HepG2 (cell line): ENCODE results near the gene CES5A. TPM values are rescaled to one million over a fixed set of nuclear protein-coding genes. Genes with fewer than 3 reads are reported as not detected.
A peak's percentile ranks its signal among the peaks of the same experiment; 100 is the strongest.

Experiments
- ELF3 ChIP-seq: IDR thresholded peaks from 2 replicates; pipeline ENCODE4 v1.6.1; 2016; ENCODE audit warnings: missing genetic modification reagents, missing compliant biosample characterization
- HNRNPLL ChIP-seq: fragments of 200-400 bp; formaldehyde crosslinking; IDR thresholded peaks from 2 replicates; pipeline ENCODE4 v1.6.1; 2017; ENCODE audit warnings: mild to moderate bottlenecking, low read depth, low read length; ENCODE audit not compliant: poor library complexity, severe bottlenecking
- JARID2 ChIP-seq: sonication (generic); formaldehyde crosslinking; IDR thresholded peaks from 2 replicates; pipeline ENCODE4 v1.8.1; 2023; ENCODE audit warnings: missing genetic modification reagents, inconsistent platforms; ENCODE audit not compliant: insufficient replicate concordance
- KLF11 ChIP-seq: IDR thresholded peaks from 2 replicates; pipeline ENCODE4 v1.6.1; 2016; ENCODE audit warnings: missing compliant biosample characterization
- PAX8 ChIP-seq: sonication (generic); formaldehyde crosslinking; IDR thresholded peaks from 2 replicates; pipeline ENCODE4 v1.8.0; 2022; ENCODE audit warnings: mild to moderate bottlenecking, missing genetic modification reagents, borderline replicate concordance
- REXO4 ChIP-seq: sonication (generic); formaldehyde crosslinking; IDR thresholded peaks from 2 replicates; pipeline ENCODE4 v1.8.0; 2022; ENCODE audit warnings: missing genetic modification reagents, mild to moderate bottlenecking, borderline replicate concordance
- SKI ChIP-seq: fragments of 450-650 bp; IDR thresholded peaks from one replicate; pipeline ENCODE4 v1.6.1; 2018; ENCODE audit warnings: mild to moderate bottlenecking; ENCODE audit not compliant: partially characterized antibody
- SP5 ChIP-seq: IDR thresholded peaks from 2 replicates; pipeline ENCODE4 v1.6.1; 2016; ENCODE audit warnings: low read depth, borderline replicate concordance
- SUZ12 ChIP-seq: fragments of 150-350 bp; IDR thresholded peaks from 2 replicates; pipeline ENCODE4 v1.6.1; 2014; ENCODE audit warnings: low read depth, low read length
- TBL1XR1 ChIP-seq: fragments of 150-350 bp; IDR thresholded peaks from 2 replicates; pipeline ENCODE4 v1.6.1; 2014; ENCODE audit warnings: borderline replicate concordance, low read length; ENCODE audit not compliant: partially characterized antibody
- TBX2 ChIP-seq: sonication (generic); formaldehyde crosslinking; IDR thresholded peaks from 2 replicates; pipeline ENCODE4 v1.5.0; 2020; ENCODE audit warnings: missing genetic modification reagents, mild to moderate bottlenecking, borderline replicate concordance
- ZMYM3 ChIP-seq: sonication (generic); formaldehyde crosslinking; IDR thresholded peaks from 2 replicates; pipeline ENCODE4 v1.5.1; 2020; ENCODE audit warnings: mild to moderate bottlenecking, missing genetic modification reagents
- ZNF136 ChIP-seq: sonication (generic); formaldehyde crosslinking; IDR thresholded peaks from 2 replicates; pipeline ENCODE4 v1.8.1; 2022; ENCODE audit warnings: low read depth, mild to moderate bottlenecking, moderate library complexity, missing genetic modification reagents
- ZNF296 ChIP-seq: sonication (generic); formaldehyde crosslinking; conservative IDR thresholded peaks from 2 replicates; pipeline ENCODE4 v1.5.0; 2020; ENCODE audit warnings: mild to moderate bottlenecking, missing genetic modification reagents
- polyA plus RNA-seq, 8 experiments: library from polyadenylated mRNA; depleted of rRNA in 3 of 8; stranded (reverse) in 7 of 8; unstranded in 1 of 8; fragments of >200 nt; fragmentation: Illumina TruSeq in 4 of 8; extraction: Trizol in 4 of 8; gene quantifications; 2 replicates each; pipeline versions ENCODE4 v1.2.1 to v1.2.3, GENCODE V29; 2011 to 2016; ENCODE audit warnings: low read depth in 4 of 8, missing spikeins in 1 of 8, mixed read lengths in 1 of 8; ENCODE audit not compliant: insufficient read depth in 1 of 8
- total RNA-seq, 5 experiments: library from RNA; depleted of rRNA; stranded (reverse); fragments of >200 nt; fragmentation: Illumina TruSeq; extraction: Trizol; gene quantifications; 2 replicates each; pipeline ENCODE4 v1.2.3, GENCODE V29; 2016; ENCODE audit warnings: low read depth in 1 of 5
- TF ChIP-seq, protein P1 (sequence below): IDR thresholded peaks from 2 replicates; pipeline ENCODE4 v1.4.0; 2020; ENCODE audit warnings: mild to moderate bottlenecking, missing genetic modification reagents
- TF ChIP-seq, protein P2 (sequence below): sonication (generic); formaldehyde crosslinking; IDR thresholded peaks from 2 replicates; pipeline ENCODE4 v1.5.0; 2020; ENCODE audit warnings: missing genetic modification reagents
- TF ChIP-seq, protein P3 (sequence below): sonication (generic); formaldehyde crosslinking; IDR thresholded peaks from 2 replicates; pipeline ENCODE4 v1.9.0; 2021; ENCODE audit warnings: missing genetic modification reagents, borderline replicate concordance
- TF ChIP-seq, protein P4 (sequence below): sonication (generic); formaldehyde crosslinking; IDR thresholded peaks from 2 replicates; pipeline ENCODE4 v1.5.0; 2020; ENCODE audit warnings: mild to moderate bottlenecking, missing genetic modification reagents
- TF ChIP-seq, protein P5 (sequence below): sonication (generic); formaldehyde crosslinking; IDR thresholded peaks from 2 replicates; pipeline ENCODE4 v1.8.1; 2023; ENCODE audit warnings: mild to moderate bottlenecking, missing genetic modification reagents
- TF ChIP-seq, protein P6 (sequence below): sonication (generic); formaldehyde crosslinking; IDR thresholded peaks from 2 replicates; pipeline ENCODE4 v1.5.0; 2020; ENCODE audit warnings: mild to moderate bottlenecking, low read depth, missing genetic modification reagents, borderline replicate concordance

Gene CES5A
- total and polyA plus RNA-seq, 2 of the 13 experiments (the other 11 are each of a cell fraction or from before 2014, with no cell fraction given) = not detected

DNA sequence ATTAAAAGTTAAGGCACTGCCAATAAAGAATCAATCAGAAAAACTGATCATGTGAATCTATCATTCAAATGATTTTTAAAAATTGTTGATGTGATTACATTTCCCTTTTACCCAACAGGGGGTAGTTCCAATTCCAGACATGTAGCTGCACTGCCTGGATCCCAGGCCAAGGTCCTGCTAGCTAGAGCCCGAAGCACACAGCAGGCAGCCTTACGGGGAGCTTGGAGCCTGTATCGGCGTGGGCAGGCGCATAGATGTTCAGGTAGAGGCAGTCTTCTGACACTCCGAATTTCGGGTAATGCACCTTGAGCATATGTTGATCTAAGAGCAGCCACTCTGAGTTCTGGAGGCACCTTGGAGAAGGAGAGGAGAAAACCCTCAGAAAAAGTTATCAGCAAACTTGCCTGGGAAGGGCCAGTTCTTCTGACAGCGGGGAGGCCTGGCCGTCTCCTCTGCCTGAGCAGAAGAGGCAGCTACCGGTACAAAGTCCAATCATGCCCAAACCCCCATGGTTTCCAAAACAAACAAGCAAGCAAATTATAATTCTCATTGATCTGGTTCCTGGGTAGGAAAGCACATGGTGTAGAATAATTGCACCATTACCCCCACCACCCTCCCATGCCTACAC is 3.6 kb downstream of the CES5A start (continued):
- TF ChIP-seq ZNF296 (CRISPR knock-in tag) (no peak), KLF11 (CRISPR knock-in tag) (no peak), SKI (no peak), ZNF136 (CRISPR knock-in tag) (no peak), TBL1XR1 (no peak), PAX8 (no peak), SUZ12 (no peak), ZMYM3 (CRISPR knock-in tag) (no peak), ELF3 (CRISPR knock-in tag) (no peak), TBX2 (CRISPR knock-in tag) (no peak), JARID2 (CRISPR knock-in tag) (no peak), REXO4 (CRISPR knock-in tag) (no peak), SP5 (no peak), HNRNPLL (no peak)
- TF ChIP-seq, protein P1, sequence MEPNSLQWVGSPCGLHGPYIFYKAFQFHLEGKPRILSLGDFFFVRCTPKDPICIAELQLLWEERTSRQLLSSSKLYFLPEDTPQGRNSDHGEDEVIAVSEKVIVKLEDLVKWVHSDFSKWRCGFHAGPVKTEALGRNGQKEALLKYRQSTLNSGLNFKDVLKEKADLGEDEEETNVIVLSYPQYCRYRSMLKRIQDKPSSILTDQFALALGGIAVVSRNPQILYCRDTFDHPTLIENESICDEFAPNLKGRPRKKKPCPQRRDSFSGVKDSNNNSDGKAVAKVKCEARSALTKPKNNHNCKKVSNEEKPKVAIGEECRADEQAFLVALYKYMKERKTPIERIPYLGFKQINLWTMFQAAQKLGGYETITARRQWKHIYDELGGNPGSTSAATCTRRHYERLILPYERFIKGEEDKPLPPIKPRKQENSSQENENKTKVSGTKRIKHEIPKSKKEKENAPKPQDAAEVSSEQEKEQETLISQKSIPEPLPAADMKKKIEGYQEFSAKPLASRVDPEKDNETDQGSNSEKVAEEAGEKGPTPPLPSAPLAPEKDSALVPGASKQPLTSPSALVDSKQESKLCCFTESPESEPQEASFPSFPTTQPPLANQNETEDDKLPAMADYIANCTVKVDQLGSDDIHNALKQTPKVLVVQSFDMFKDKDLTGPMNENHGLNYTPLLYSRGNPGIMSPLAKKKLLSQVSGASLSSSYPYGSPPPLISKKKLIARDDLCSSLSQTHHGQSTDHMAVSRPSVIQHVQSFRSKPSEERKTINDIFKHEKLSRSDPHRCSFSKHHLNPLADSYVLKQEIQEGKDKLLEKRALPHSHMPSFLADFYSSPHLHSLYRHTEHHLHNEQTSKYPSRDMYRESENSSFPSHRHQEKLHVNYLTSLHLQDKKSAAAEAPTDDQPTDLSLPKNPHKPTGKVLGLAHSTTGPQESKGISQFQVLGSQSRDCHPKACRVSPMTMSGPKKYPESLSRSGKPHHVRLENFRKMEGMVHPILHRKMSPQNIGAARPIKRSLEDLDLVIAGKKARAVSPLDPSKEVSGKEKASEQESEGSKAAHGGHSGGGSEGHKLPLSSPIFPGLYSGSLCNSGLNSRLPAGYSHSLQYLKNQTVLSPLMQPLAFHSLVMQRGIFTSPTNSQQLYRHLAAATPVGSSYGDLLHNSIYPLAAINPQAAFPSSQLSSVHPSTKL = 0 out of 2 replicates have a peak, but pooled peaks have one; percentile 22
- TF ChIP-seq, protein P2, sequence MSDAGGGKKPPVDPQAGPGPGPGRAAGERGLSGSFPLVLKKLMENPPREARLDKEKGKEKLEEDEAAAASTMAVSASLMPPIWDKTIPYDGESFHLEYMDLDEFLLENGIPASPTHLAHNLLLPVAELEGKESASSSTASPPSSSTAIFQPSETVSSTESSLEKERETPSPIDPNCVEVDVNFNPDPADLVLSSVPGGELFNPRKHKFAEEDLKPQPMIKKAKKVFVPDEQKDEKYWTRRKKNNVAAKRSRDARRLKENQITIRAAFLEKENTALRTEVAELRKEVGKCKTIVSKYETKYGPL (CRISPR knock-in tag) = no peak
- TF ChIP-seq, protein P3, sequence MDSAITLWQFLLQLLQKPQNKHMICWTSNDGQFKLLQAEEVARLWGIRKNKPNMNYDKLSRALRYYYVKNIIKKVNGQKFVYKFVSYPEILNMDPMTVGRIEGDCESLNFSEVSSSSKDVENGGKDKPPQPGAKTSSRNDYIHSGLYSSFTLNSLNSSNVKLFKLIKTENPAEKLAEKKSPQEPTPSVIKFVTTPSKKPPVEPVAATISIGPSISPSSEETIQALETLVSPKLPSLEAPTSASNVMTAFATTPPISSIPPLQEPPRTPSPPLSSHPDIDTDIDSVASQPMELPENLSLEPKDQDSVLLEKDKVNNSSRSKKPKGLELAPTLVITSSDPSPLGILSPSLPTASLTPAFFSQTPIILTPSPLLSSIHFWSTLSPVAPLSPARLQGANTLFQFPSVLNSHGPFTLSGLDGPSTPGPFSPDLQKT (CRISPR knock-in tag) = no peak
- TF ChIP-seq, protein P4, sequence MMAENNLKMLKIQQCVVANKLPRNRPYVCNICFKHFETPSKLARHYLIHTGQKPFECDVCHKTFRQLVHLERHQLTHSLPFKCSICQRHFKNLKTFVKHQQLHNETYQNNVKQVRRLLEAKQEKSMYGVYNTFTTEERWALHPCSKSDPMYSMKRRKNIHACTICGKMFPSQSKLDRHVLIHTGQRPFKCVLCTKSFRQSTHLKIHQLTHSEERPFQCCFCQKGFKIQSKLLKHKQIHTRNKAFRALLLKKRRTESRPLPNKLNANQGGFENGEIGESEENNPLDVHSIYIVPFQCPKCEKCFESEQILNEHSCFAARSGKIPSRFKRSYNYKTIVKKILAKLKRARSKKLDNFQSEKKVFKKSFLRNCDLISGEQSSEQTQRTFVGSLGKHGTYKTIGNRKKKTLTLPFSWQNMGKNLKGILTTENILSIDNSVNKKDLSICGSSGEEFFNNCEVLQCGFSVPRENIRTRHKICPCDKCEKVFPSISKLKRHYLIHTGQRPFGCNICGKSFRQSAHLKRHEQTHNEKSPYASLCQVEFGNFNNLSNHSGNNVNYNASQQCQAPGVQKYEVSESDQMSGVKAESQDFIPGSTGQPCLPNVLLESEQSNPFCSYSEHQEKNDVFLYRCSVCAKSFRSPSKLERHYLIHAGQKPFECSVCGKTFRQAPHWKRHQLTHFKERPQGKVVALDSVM (CRISPR knock-in tag) = no peak
- TF ChIP-seq, protein P5, sequence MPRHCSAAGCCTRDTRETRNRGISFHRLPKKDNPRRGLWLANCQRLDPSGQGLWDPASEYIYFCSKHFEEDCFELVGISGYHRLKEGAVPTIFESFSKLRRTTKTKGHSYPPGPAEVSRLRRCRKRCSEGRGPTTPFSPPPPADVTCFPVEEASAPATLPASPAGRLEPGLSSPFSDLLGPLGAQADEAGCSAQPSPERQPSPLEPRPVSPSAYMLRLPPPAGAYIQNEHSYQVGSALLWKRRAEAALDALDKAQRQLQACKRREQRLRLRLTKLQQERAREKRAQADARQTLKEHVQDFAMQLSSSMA (CRISPR knock-in tag) = no peak
- TF ChIP-seq, protein P6, sequence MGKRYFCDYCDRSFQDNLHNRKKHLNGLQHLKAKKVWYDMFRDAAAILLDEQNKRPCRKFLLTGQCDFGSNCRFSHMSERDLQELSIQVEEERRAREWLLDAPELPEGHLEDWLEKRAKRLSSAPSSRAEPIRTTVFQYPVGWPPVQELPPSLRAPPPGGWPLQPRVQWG (CRISPR knock-in tag) = no peak
